Karpas-422 (cell line): ENCODE measurements around the gene TACC3. TPM values are rescaled to one million over a fixed set of nuclear protein-coding genes. Genes with fewer than 3 reads are reported as not detected.

Source experiments
- DNase-seq: peaks from one replicate; pipeline ENCODE4 v3.0.0-alpha.2; 2015
- H2AFZ ChIP-seq: fragments of 200-600 bp; sonication (generic); 2 replicates; pipeline ENCODE4 v1.6.1; 2014; ENCODE audit warnings: antibody characterized with exemption, low read length, mixed read lengths
- H3K27ac ChIP-seq: fragments of 200-600 bp; sonication (generic); 2 replicates; pipeline ENCODE4 v1.5.1; 2014; ENCODE audit warnings: mild to moderate bottlenecking, low read length, moderate library complexity
- H3K27me3 ChIP-seq: fragments of 200-600 bp; sonication (generic); 2 replicates; pipeline ENCODE4 v1.6.1; 2014; ENCODE audit warnings: low read length, mixed read lengths
- H3K36me3 ChIP-seq: fragments of 200-600 bp; sonication (generic); 2 replicates; pipeline ENCODE4 v1.6.1; 2014; ENCODE audit warnings: low read length, mixed read lengths; ENCODE audit not compliant: insufficient read depth
- H3K4me1 ChIP-seq: fragments of 200-600 bp; sonication (generic); 2 replicates; pipeline ENCODE4 v1.6.1; 2014; ENCODE audit warnings: mild to moderate bottlenecking, low read length, mixed read lengths
- H3K4me2 ChIP-seq: fragments of 200-600 bp; sonication (generic); 2 replicates; pipeline ENCODE4 v1.6.1; 2014; ENCODE audit warnings: low read length, low read depth, mild to moderate bottlenecking; ENCODE audit not compliant: poor library complexity, severe bottlenecking
- H3K4me3 ChIP-seq: fragments of 200-600 bp; sonication (generic); 2 replicates; pipeline ENCODE4 v1.5.1; 2014; ENCODE audit warnings: mild to moderate bottlenecking, antibody characterized with exemption, low read length, mixed read lengths
- H3K79me2 ChIP-seq: fragments of 200-600 bp; sonication (generic); 2 replicates; pipeline ENCODE4 v1.6.1; 2014; ENCODE audit warnings: mild to moderate bottlenecking, low read length, mixed read lengths
- H3K9ac ChIP-seq: fragments of 200-600 bp; sonication (generic); 2 replicates; pipeline ENCODE4 v1.6.0; 2014; ENCODE audit warnings: low read length
- H3K9me2 ChIP-seq: fragments of 200-600 bp; sonication (generic), shearing (Covaris generic); replicated peaks from 2 replicates; pipeline ENCODE4 v1.6.0; 2014; ENCODE audit warnings: mild to moderate bottlenecking, low read length, moderate library complexity; ENCODE audit not compliant: insufficient read depth
- H3K9me3 ChIP-seq: fragments of 300-700, 200-600 bp; sonication (generic); 2 replicates; pipeline ENCODE4 v1.6.1; 2014; ENCODE audit warnings: low read length, mixed read lengths
- H4K20me1 ChIP-seq: fragments of 200-600 bp; sonication (generic); 2 replicates; pipeline ENCODE4 v1.6.1; 2014; ENCODE audit warnings: mild to moderate bottlenecking, antibody characterized with exemption, low read length, low read depth; ENCODE audit not compliant: insufficient read depth
- total RNA-seq: library from RNA; depleted of rRNA; stranded (reverse); fragments of >200 nt; shearing (Covaris generic); gene quantifications from 2 replicates; pipeline ENCODE4 v1.2.3, GENCODE V29; 2014; ENCODE audit warnings: low replicate concordance

TACC3 gene
- total RNA-seq, 1 experiment from 2014 or later, result 22.0 TPM

GRCh38 chr4:1735215-1735614, 13.9 kb downstream of the TACC3 start:
- H3K9ac ChIP-seq, result no peak overlapping the region
- no peaks in the 10 kb centered on the region for H3K9me2 ChIP-seq
- H2AFZ ChIP-seq, result no peak overlapping the region
- H3K4me2 ChIP-seq, result no peak overlapping the region
- no peak overlapping the region for H3K4me3 ChIP-seq
- no peaks in the 10 kb centered on the region for H4K20me1 ChIP-seq
- H3K4me1 ChIP-seq, result no peaks in the 10 kb centered on the region
- peaks cover 80% of the 10 kb centered on the region for H3K36me3 ChIP-seq
- H3K27ac ChIP-seq, result no peak overlapping the region
- no peaks in the 10 kb centered on the region for H3K27me3 ChIP-seq
- H3K9me3 ChIP-seq, result peaks cover 16% of the 10 kb centered on the region; the same call in 1 of the 2 replicates
- DNase-seq, result no peak
- H3K79me2 ChIP-seq, result 0 out of 2 replicates have a peak, but pooled peaks cover 2% of the 10 kb centered on the region

GRCh38 chr4:1736812-1737211, 15.5 kb downstream of the TACC3 start:
- no peak for DNase-seq
- no peak overlapping the region for H3K27ac ChIP-seq
- peaks cover 16% of the 10 kb centered on the region; the same call in 1 of the 2 replicates for H3K9me3 ChIP-seq
- H3K4me3 ChIP-seq, result no peak overlapping the region
- no peaks in the 10 kb centered on the region for H3K4me1 ChIP-seq
- no peak overlapping the region for H3K4me2 ChIP-seq
- no peaks in the 10 kb centered on the region for H3K27me3 ChIP-seq
- no peak overlapping the region for H3K9ac ChIP-seq
- H4K20me1 ChIP-seq, result no peaks in the 10 kb centered on the region
- H2AFZ ChIP-seq, result no peak overlapping the region
- H3K36me3 ChIP-seq, result peaks cover 76% of the 10 kb centered on the region
- H3K79me2 ChIP-seq, result 0 out of 2 replicates have a peak, but pooled peaks cover 2% of the 10 kb centered on the region
- no peaks in the 10 kb centered on the region for H3K9me2 ChIP-seq

- Histone ChIP-seq H3K9me3 (peaks cover 16% of the 10 kb centered on the region; the same call in 1 of the 2 replicates), H3K36me3 (peaks cover 69% of the 10 kb centered on the region), H3K9ac (no peak overlapping the region), H3K79me2 (0 out of 2 replicates have a peak, but pooled peaks cover under 1% of the 10 kb centered on the region), H3K4me1 (no peaks in the 10 kb centered on the region), H3K4me2 (no peak overlapping the region), H3K9me2 (no peaks in the 10 kb centered on the region), H3K27ac (no peak overlapping the region), H3K27me3 (no peaks in the 10 kb centered on the region), H3K4me3 (no peak overlapping the region), H4K20me1 (no peaks in the 10 kb centered on the region), H2AFZ (no peak overlapping the region)
- no peak for DNase-seq
These were observed 16.3 kb downstream of the TACC3 start for GRCh38 chr4:1737666-1738065.

- H3K9me3 ChIP-seq, result peaks cover 16% of the 10 kb centered on the region; the same call in 1 of the 2 replicates
- H4K20me1 ChIP-seq, result no peaks in the 10 kb centered on the region
- H3K27ac ChIP-seq, result no peak overlapping the region
- H3K27me3 ChIP-seq, result no peaks in the 10 kb centered on the region
- no peak for DNase-seq
- H3K79me2 ChIP-seq, result no peaks in the 10 kb centered on the region
- no peaks in the 10 kb centered on the region for H3K9me2 ChIP-seq
- H3K4me3 ChIP-seq, result no peak overlapping the region
- H2AFZ ChIP-seq, result no peak overlapping the region
- H3K4me2 ChIP-seq, result no peak overlapping the region
- no peaks in the 10 kb centered on the region for H3K4me1 ChIP-seq
- peaks cover 61% of the 10 kb centered on the region for H3K36me3 ChIP-seq
- H3K9ac ChIP-seq, result no peak overlapping the region
These were observed 17.1 kb downstream of the TACC3 start for GRCh38 chr4:1738410-1738809.

- Histone ChIP-seq H3K27ac (no peak overlapping the region), H3K9ac (no peak overlapping the region), H3K27me3 (no peaks in the 10 kb centered on the region), H3K4me2 (no peak overlapping the region), H2AFZ (no peak overlapping the region), H3K79me2 (no peaks in the 10 kb centered on the region), H3K9me3 (peaks cover 16% of the 10 kb centered on the region; the same call in 1 of the 2 replicates), H4K20me1 (no peaks in the 10 kb centered on the region), H3K4me1 (no peaks in the 10 kb centered on the region), H3K36me3 (peaks cover 53% of the 10 kb centered on the region), H3K4me3 (no peak overlapping the region), H3K9me2 (no peaks in the 10 kb centered on the region)
- no peak for DNase-seq
These were observed 18.0 kb downstream of the TACC3 start for GRCh38 chr4:1739358-1739757.

- no peak for DNase-seq
- no peaks in the 10 kb centered on the region for H4K20me1 ChIP-seq
- H2AFZ ChIP-seq, result no peak overlapping the region
- H3K4me1 ChIP-seq, result no peaks in the 10 kb centered on the region
- peaks cover 46% of the 10 kb centered on the region for H3K36me3 ChIP-seq
- no peak overlapping the region for H3K9ac ChIP-seq
- H3K27me3 ChIP-seq, result no peaks in the 10 kb centered on the region
- no peak overlapping the region for H3K4me2 ChIP-seq
- no peak overlapping the region for H3K4me3 ChIP-seq
- peaks cover 16% of the 10 kb centered on the region; the same call in 1 of the 2 replicates for H3K9me3 ChIP-seq
- no peaks in the 10 kb centered on the region for H3K79me2 ChIP-seq
- H3K9me2 ChIP-seq, result no peaks in the 10 kb centered on the region
- H3K27ac ChIP-seq, result no peak overlapping the region
These were observed 18.8 kb downstream of the TACC3 start for GRCh38 chr4:1740021-1740545.

- peaks cover 7% of the 10 kb centered on the region; the same call in 1 of the 2 replicates for H4K20me1 ChIP-seq
- no peaks in the 10 kb centered on the region for H3K4me1 ChIP-seq
- no peaks in the 10 kb centered on the region for H3K79me2 ChIP-seq
- H3K4me2 ChIP-seq, result no peak overlapping the region
- peaks cover 35% of the 10 kb centered on the region for H3K36me3 ChIP-seq
- H3K9me2 ChIP-seq, result no peaks in the 10 kb centered on the region
- H3K9me3 ChIP-seq, result peaks cover 16% of the 10 kb centered on the region; the same call in 1 of the 2 replicates
- H3K27me3 ChIP-seq, result no peaks in the 10 kb centered on the region
- H3K9ac ChIP-seq, result no peak overlapping the region
- H2AFZ ChIP-seq, result no peak overlapping the region
- no peak overlapping the region for H3K27ac ChIP-seq
- DNase-seq, result no peak
- H3K4me3 ChIP-seq, result no peak overlapping the region
These were observed 19.9 kb downstream of the TACC3 start for GRCh38 chr4:1741208-1741607.

- no peaks in the 10 kb centered on the region for H3K4me1 ChIP-seq
- no peak overlapping the region for H3K27ac ChIP-seq
- no peak overlapping the region for H3K9ac ChIP-seq
- peaks cover 11% of the 10 kb centered on the region for H3K36me3 ChIP-seq
- no peak overlapping the region for H2AFZ ChIP-seq
- H3K4me3 ChIP-seq, result no peak overlapping the region
- H3K4me2 ChIP-seq, result no peak overlapping the region
- H3K9me2 ChIP-seq, result no peaks in the 10 kb centered on the region
- no peaks in the 10 kb centered on the region for H3K79me2 ChIP-seq
- no peak for DNase-seq
- H4K20me1 ChIP-seq, result peaks cover 15% of the 10 kb centered on the region; the same call in 1 of the 2 replicates
- peaks cover under 1% of the 10 kb centered on the region; the same call in 1 of the 2 replicates for H3K9me3 ChIP-seq
- H3K27me3 ChIP-seq, result no peaks in the 10 kb centered on the region
These were observed 22.2 kb downstream of the TACC3 start for GRCh38 chr4:1743551-1743950.
